GM12872 (cell line): ENCODE measurements around the gene NOS3.

Source experiments
- TF ChIP-seq, protein P1 (sequence below): IDR thresholded peaks from 3 replicates; pipeline ENCODE4 v1.5.1; 2011; ENCODE audit warnings: low read depth, mild to moderate bottlenecking, low read length, moderate library complexity; ENCODE audit not compliant: insufficient read depth

NOS3 gene

GRCh38 chr7:150945171-150945852, 45.5 kb upstream of the NOS3 start:
- TF ChIP-seq, protein P1, sequence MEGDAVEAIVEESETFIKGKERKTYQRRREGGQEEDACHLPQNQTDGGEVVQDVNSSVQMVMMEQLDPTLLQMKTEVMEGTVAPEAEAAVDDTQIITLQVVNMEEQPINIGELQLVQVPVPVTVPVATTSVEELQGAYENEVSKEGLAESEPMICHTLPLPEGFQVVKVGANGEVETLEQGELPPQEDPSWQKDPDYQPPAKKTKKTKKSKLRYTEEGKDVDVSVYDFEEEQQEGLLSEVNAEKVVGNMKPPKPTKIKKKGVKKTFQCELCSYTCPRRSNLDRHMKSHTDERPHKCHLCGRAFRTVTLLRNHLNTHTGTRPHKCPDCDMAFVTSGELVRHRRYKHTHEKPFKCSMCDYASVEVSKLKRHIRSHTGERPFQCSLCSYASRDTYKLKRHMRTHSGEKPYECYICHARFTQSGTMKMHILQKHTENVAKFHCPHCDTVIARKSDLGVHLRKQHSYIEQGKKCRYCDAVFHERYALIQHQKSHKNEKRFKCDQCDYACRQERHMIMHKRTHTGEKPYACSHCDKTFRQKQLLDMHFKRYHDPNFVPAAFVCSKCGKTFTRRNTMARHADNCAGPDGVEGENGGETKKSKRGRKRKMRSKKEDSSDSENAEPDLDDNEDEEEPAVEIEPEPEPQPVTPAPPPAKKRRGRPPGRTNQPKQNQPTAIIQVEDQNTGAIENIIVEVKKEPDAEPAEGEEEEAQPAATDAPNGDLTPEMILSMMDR: no peak

DNA sequence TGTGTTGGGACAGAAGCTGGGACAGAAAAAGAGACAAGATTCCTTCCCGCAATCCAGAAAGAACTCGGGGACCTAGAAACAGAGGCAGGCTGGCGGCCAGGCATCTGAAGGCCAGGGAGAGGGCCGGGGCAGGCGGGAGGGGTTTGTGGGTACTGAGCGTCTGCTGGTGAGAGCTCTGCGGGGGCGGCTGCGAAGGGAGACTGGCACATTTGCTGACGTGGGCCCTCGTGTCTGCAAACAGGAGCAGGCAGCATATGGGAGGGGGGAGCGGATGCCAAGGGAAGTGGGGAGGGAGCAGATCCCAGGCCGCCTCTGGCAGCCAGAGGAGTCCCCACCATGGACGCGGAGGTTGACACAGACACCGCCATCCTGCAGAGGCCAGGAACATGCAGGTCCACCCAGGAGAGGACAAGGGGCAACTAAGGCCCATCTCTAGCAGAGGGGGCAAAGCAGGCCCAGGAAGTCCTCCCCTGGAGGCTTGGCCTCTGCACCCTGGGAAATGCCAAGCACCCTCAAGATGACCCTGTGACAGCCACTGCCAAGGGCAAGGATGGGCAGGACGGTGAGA, 44.9 kb upstream of the NOS3 start:
- TF ChIP-seq, protein P1: no peak

GRCh38 chr7:150946421-150947240, 44.2 kb upstream of the NOS3 start:
- TF ChIP-seq, protein P1: no peak

DNA sequence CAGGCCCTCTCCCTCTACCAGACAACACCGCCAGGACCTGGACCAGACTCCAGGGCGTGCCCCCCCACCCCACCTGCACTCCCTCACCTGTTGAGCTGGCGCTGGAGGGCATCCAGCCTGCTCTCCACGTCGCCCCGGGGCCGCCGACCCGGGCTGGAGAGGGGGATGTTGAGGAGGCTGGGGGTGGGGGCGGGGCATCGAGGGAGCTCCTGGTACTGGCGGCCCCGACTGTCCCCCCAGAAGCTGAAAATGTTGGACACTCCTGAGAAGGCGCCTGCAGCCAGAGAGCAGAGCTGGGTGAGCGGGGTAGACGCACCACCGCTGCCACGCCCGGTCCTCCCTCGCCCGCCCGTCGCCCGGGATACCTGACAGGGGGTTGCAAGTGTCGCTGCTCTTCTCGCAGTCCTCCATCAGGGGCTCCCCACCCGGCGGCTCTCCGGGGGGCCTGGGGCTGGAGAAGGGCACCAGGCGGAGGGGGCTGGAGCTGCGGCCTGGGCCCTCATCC, 43.5 kb upstream of the NOS3 start:
- TF ChIP-seq, protein P1: no peak

GRCh38 chr7:150947761-150948651, 42.8 kb upstream of the NOS3 start:
- TF ChIP-seq, protein P1: no peak

GRCh38 chr7:150948791-150949251, 42.0 kb upstream of the NOS3 start:
- TF ChIP-seq, protein P1: no peak

DNA sequence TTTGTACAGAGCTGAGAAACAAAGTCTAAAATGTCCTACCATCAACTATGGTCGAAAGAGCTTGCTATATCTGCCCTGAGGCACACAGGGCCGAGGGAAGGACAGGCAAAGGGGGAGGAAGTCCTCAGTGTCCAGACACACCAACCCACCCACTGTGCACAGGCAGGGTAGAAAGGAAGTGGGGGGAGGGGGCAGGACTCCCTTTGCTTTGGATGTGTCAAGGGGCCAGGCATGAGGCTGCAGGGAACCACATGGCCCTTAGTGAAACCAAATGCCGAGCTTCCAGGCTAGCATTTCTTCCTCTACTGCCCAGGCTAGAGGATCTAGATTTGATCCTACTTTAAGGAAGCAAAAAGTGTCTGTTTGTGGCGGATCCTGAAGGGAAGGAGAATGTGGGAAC, 41.3 kb upstream of the NOS3 start:
- TF ChIP-seq, protein P1: no peak
